ENCODE results near the gene RAB11FIP3. TPM values are rescaled to one million over a fixed set of nuclear protein-coding genes. Genes with fewer than 3 reads are reported as not detected.
A peak's percentile ranks its signal among the peaks of the same experiment; 100 is the strongest.

Gene RAB11FIP3
- total and polyA plus RNA-seq, 9 of the 15 experiments (the other 6 are each of a cell fraction or from before 2014, with no cell fraction given) = 0.46 to 13.1 (median 4.3) TPM

DNA sequence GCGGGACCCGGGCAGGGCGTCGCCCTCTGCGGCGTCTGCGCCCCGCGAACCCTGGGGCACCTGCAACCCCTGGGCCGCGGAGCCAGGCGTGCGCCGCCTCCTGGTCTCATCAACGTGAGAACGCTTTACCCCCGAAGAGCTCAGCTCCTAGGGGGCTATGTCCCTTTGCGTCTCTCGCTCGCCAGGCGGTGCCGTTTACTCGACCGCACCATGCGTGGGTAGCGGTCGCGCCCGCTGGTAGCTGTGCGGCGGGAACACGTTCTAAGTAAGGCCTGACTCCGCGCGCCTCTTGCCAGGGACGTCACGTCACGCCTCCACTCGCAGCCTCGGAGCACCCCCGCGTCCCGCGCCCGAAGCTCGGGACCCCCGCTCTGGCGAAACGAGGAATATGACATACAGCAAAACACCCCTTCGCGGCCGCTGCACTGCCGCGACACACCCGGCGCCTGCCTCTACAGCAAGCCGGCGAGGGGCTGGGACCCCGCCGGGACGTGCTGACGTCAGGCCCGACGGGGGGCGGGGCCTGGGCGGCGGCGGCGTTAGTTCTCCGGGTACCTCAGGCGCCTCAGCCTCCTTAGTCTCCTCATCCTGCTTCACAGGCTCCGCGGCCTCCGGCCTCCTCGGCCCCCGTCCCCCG lies at the start of gene RAB11FIP3 (continued):
- TF ChIP-seq, protein P1, sequence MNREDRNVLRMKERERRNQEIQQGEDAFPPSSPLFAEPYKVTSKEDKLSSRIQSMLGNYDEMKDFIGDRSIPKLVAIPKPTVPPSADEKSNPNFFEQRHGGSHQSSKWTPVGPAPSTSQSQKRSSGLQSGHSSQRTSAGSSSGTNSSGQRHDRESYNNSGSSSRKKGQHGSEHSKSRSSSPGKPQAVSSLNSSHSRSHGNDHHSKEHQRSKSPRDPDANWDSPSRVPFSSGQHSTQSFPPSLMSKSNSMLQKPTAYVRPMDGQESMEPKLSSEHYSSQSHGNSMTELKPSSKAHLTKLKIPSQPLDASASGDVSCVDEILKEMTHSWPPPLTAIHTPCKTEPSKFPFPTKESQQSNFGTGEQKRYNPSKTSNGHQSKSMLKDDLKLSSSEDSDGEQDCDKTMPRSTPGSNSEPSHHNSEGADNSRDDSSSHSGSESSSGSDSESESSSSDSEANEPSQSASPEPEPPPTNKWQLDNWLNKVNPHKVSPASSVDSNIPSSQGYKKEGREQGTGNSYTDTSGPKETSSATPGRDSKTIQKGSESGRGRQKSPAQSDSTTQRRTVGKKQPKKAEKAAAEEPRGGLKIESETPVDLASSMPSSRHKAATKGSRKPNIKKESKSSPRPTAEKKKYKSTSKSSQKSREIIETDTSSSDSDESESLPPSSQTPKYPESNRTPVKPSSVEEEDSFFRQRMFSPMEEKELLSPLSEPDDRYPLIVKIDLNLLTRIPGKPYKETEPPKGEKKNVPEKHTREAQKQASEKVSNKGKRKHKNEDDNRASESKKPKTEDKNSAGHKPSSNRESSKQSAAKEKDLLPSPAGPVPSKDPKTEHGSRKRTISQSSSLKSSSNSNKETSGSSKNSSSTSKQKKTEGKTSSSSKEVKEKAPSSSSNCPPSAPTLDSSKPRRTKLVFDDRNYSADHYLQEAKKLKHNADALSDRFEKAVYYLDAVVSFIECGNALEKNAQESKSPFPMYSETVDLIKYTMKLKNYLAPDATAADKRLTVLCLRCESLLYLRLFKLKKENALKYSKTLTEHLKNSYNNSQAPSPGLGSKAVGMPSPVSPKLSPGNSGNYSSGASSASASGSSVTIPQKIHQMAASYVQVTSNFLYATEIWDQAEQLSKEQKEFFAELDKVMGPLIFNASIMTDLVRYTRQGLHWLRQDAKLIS (CRISPR knock-in tag; IDR thresholded peaks at IDR 0.05) = no peak
- no peak for TF ChIP-seq COPS2 (conservative IDR thresholded peaks at IDR 0.05)
- no peak for TF ChIP-seq KAT8 (IDR thresholded peaks at IDR 0.05; ENCODE audit: low read depth)
- TF ChIP-seq, protein P2, sequence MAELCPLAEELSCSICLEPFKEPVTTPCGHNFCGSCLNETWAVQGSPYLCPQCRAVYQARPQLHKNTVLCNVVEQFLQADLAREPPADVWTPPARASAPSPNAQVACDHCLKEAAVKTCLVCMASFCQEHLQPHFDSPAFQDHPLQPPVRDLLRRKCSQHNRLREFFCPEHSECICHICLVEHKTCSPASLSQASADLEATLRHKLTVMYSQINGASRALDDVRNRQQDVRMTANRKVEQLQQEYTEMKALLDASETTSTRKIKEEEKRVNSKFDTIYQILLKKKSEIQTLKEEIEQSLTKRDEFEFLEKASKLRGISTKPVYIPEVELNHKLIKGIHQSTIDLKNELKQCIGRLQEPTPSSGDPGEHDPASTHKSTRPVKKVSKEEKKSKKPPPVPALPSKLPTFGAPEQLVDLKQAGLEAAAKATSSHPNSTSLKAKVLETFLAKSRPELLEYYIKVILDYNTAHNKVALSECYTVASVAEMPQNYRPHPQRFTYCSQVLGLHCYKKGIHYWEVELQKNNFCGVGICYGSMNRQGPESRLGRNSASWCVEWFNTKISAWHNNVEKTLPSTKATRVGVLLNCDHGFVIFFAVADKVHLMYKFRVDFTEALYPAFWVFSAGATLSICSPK (IDR thresholded peaks at IDR 0.05; ENCODE audit: borderline replicate concordance) = no peak
- TF ChIP-seq ZBTB1 (CRISPR knock-in tag; IDR thresholded peaks at IDR 0.05; ENCODE audit: borderline replicate concordance, low read depth) = peak; percentile 69; the same call in 1 of the 2 replicates
- no peak for TF ChIP-seq ZC3H8 (IDR thresholded peaks at IDR 0.05)
- TF ChIP-seq CBX8 (IDR thresholded peaks at IDR 0.05; ENCODE audit: borderline replicate concordance, extremely low read depth, low read depth, low read length, poor library complexity, severe bottlenecking) = no peak
- no peak for TF ChIP-seq ZNF551 (CRISPR knock-in tag; IDR thresholded peaks at IDR 0.05)
- TF ChIP-seq, protein P3, sequence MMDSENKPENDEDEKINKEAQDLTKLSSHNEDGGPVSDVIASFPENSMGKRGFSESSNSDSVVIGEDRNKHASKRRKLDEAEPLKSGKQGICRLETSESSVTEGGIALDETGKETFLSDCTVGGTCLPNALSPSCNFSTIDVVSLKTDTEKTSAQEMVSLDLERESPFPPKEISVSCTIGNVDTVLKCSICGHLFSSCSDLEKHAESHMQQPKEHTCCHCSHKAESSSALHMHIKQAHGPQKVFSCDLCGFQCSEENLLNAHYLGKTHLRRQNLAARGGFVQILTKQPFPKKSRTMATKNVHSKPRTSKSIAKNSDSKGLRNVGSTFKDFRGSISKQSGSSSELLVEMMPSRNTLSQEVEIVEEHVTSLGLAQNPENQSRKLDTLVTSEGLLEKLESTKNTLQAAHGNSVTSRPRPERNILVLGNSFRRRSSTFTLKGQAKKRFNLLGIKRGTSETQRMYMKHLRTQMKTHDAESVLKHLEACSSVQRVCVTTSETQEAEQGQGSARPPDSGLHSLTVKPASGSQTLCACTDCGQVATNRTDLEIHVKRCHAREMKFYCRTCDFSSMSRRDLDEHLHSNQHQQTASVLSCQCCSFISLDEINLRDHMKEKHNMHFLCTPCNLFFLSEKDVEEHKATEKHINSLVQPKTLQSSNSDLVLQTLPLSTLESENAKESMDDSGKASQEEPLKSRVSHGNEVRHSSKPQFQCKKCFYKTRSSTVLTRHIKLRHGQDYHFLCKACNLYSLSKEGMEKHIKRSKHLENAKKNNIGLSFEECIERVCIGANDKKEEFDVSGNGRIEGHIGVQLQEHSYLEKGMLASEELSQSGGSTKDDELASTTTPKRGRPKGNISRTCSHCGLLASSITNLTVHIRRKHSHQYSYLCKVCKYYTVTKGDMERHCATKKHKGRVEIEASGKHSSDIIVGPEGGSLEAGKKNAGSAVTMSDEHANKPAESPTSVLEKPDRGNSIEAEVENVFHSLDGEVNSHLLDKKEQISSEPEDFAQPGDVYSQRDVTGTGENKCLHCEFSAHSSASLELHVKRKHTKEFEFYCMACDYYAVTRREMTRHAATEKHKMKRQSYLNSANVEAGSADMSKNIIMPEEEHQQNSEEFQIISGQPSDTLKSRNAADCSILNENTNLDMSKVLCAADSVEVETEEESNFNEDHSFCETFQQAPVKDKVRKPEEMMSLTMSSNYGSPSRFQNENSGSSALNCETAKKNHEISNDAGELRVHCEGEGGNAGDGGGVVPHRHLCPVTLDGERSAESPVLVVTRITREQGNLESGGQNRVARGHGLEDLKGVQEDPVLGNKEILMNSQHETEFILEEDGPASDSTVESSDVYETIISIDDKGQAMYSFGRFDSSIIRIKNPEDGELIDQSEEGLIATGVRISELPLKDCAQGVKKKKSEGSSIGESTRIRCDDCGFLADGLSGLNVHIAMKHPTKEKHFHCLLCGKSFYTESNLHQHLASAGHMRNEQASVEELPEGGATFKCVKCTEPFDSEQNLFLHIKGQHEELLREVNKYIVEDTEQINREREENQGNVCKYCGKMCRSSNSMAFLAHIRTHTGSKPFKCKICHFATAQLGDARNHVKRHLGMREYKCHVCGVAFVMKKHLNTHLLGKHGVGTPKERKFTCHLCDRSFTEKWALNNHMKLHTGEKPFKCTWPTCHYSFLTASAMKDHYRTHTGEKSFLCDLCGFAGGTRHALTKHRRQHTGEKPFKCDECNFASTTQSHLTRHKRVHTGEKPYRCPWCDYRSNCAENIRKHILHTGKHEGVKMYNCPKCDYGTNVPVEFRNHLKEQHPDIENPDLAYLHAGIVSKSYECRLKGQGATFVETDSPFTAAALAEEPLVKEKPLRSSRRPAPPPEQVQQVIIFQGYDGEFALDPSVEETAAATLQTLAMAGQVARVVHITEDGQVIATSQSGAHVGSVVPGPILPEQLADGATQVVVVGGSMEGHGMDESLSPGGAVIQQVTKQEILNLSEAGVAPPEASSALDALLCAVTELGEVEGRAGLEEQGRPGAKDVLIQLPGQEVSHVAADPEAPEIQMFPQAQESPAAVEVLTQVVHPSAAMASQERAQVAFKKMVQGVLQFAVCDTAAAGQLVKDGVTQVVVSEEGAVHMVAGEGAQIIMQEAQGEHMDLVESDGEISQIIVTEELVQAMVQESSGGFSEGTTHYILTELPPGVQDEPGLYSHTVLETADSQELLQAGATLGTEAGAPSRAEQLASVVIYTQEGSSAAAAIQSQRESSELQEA (IDR thresholded peaks at IDR 0.05; ENCODE audit: low read depth) = no peak
- no peak for TF ChIP-seq CREBBP (IDR thresholded peaks at IDR 0.05; ENCODE audit: low read depth, low read length)
- no peak for TF ChIP-seq ILK (tag; IDR thresholded peaks at IDR 0.05; ENCODE audit: borderline replicate concordance, low read depth)
- peak; percentile 67; the same call in 1 of the 2 replicates for TF ChIP-seq FOXP1 (CRISPR knock-in tag; IDR thresholded peaks at IDR 0.05)

Data from K562 (cell line).